Glutamatergic neuron (in vitro differentiated cells): ENCODE data around the gene MACROD2. TPM values are rescaled to one million over a fixed set of nuclear protein-coding genes. Genes with fewer than 3 reads are reported as not detected.

Source experiments
- DNase-seq: peaks from one replicate; pipeline ENCODE4 v3.0.0; 2022
- H3K27ac Mint-ChIP-seq: one replicate; pipeline ENCODE4 v1.8.0; 2020; ENCODE audit warnings: mild to moderate bottlenecking, mixed read lengths, inconsistent platforms; ENCODE audit not compliant: unreplicated experiment
- H3K27me3 Mint-ChIP-seq: one replicate; pipeline ENCODE4 v1.8.0; 2020; ENCODE audit warnings: mild to moderate bottlenecking, moderate library complexity, mixed read lengths, inconsistent platforms; ENCODE audit not compliant: unreplicated experiment
- H3K36me3 Mint-ChIP-seq: one replicate; pipeline ENCODE4 v1.8.0; 2020; ENCODE audit warnings: mild to moderate bottlenecking, mixed read lengths, inconsistent platforms; ENCODE audit not compliant: unreplicated experiment
- H3K4me1 Mint-ChIP-seq: one replicate; pipeline ENCODE4 v1.8.0; 2020; ENCODE audit warnings: mild to moderate bottlenecking, low read depth, mixed read lengths, inconsistent platforms; ENCODE audit not compliant: unreplicated experiment
- H3K4me3 Mint-ChIP-seq: one replicate; pipeline ENCODE4 v1.8.0; 2020; ENCODE audit warnings: mild to moderate bottlenecking, mixed read lengths, inconsistent platforms; ENCODE audit not compliant: unreplicated experiment
- H3K9me3 Mint-ChIP-seq: one replicate; pipeline ENCODE4 v1.8.0; 2020; ENCODE audit warnings: mild to moderate bottlenecking, moderate library complexity, mixed read lengths, inconsistent platforms; ENCODE audit not compliant: unreplicated experiment
- CTCF ChIP-seq: fragments of 200-600 bp; sonication (generic); IDR thresholded peaks from one replicate; pipeline ENCODE4 v1.5.0; 2021; ENCODE audit not compliant: partially characterized antibody, unreplicated experiment
- total RNA-seq: library from RNA; stranded (reverse); fragmentation: NEBNext Ultra II Directional; extraction: Animal tissue kit (Norgen Biotek cat#: 25700); gene quantifications from one replicate; pipeline ENCODE4 v1.2.1, GENCODE V29; 2021; ENCODE audit not compliant: unreplicated experiment

The MACROD2 gene
- total RNA-seq, 1 donor from 2014 or later, result 8.7 TPM

- Mint-ChIP-seq H3K4me1 (no peaks in the 10 kb centered on the region), H3K4me3 (no peak overlapping the region), H3K36me3 (no peaks in the 10 kb centered on the region), H3K27ac (no peak overlapping the region), H3K27me3 (no peaks in the 10 kb centered on the region), H3K9me3 (no peaks in the 10 kb centered on the region)
- no peak for DNase-seq
- no peak for TF ChIP-seq CTCF
Measured at GRCh38 chr20:15079594-15080340, 1084.5 kb downstream of the MACROD2 start.

- H3K27ac Mint-ChIP-seq, result no peak overlapping the region
- H3K36me3 Mint-ChIP-seq, result no peaks in the 10 kb centered on the region
- H3K4me3 Mint-ChIP-seq, result no peak overlapping the region
- no peaks in the 10 kb centered on the region for H3K27me3 Mint-ChIP-seq
- H3K9me3 Mint-ChIP-seq, result no peaks in the 10 kb centered on the region
- DNase-seq, result no peak
- no peak for TF ChIP-seq CTCF
- H3K4me1 Mint-ChIP-seq, result no peaks in the 10 kb centered on the region
Measured at GRCh38 chr20:15081261-15081660, 1085.9 kb downstream of the MACROD2 start.

- no peak for DNase-seq
- Mint-ChIP-seq H3K9me3 (no peaks in the 10 kb centered on the region), H3K4me3 (no peak overlapping the region), H3K4me1 (no peaks in the 10 kb centered on the region), H3K27me3 (no peaks in the 10 kb centered on the region), H3K27ac (no peak overlapping the region), H3K36me3 (no peaks in the 10 kb centered on the region)
- no peak for TF ChIP-seq CTCF
Measured at GRCh38 chr20:15091421-15092037, 1096.2 kb downstream of the MACROD2 start.

GRCh38 chr20:15098351-15098750 lies 1103.0 kb downstream of the MACROD2 start:
- no peaks in the 10 kb centered on the region for H3K27me3 Mint-ChIP-seq
- no peak for DNase-seq

More at GRCh38 chr20:15098351-15098750, 1103.0 kb downstream of the MACROD2 start:
- no peak overlapping the region for H3K27ac Mint-ChIP-seq
- H3K4me1 Mint-ChIP-seq, result no peaks in the 10 kb centered on the region
- H3K4me3 Mint-ChIP-seq, result no peak overlapping the region
- H3K9me3 Mint-ChIP-seq, result no peaks in the 10 kb centered on the region
- no peak for TF ChIP-seq CTCF
- no peaks in the 10 kb centered on the region for H3K36me3 Mint-ChIP-seq
